ENCODE data around the gene PCNX4.

PCNX4 gene

GRCh38 chr14:60079723-60080122 lies 12.0 kb upstream of the PCNX4 start:
- TF ChIP-seq CTCF (conservative IDR thresholded peaks at IDR 0.05; ENCODE audit: control insufficient read depth, insufficient read depth, low read depth, low read length), result peak; percentile 13
- no peak for DNase-seq (ENCODE audit: low read depth)
- no peak overlapping the region for H3K4me3 ChIP-seq (ENCODE audit: control insufficient read depth, low read depth, low read length)

- H3K4me3 ChIP-seq (ENCODE audit: control insufficient read depth, low read depth, low read length), result no peak overlapping the region
- DNase-seq (ENCODE audit: low read depth), result peak; percentile 73
- TF ChIP-seq CTCF (conservative IDR thresholded peaks at IDR 0.05; ENCODE audit: control insufficient read depth, insufficient read depth, low read depth, low read length), result no peak
These were observed 6.6 kb upstream of the PCNX4 start for GRCh38 chr14:60085085-60085484.

DNA sequence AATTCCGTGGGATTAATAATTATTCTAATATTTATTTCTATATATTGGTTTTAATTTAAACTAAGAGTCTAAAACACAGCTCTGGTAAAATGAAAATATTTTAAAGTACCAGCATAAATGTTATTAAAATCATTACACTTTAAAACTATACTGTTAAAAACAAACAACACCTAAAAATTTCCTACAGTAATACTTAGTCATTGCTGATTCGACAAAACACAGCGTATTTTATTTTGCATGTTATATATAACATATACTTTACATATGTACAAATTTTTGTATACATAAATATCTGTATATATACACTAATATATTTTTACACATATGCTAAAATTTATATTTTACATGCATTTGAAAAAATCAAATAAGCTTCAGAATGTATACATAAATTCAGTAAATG lies 6.0 kb upstream of the PCNX4 start:
- H3K4me3 ChIP-seq (ENCODE audit: control insufficient read depth, low read depth, low read length), result no peak overlapping the region
- TF ChIP-seq CTCF (conservative IDR thresholded peaks at IDR 0.05; ENCODE audit: control insufficient read depth, insufficient read depth, low read depth, low read length), result no peak
- no peak for DNase-seq (ENCODE audit: low read depth)

GRCh38 chr14:60087668-60088067 lies 4.1 kb upstream of the PCNX4 start:
- no peak for TF ChIP-seq CTCF (conservative IDR thresholded peaks at IDR 0.05; ENCODE audit: control insufficient read depth, insufficient read depth, low read depth, low read length)
- no peak overlapping the region for H3K4me3 ChIP-seq (ENCODE audit: control insufficient read depth, low read depth, low read length)
- DNase-seq (ENCODE audit: low read depth), result no peak

- no peak overlapping the region for H3K4me3 ChIP-seq (ENCODE audit: control insufficient read depth, low read depth, low read length)
- no peak for TF ChIP-seq CTCF (conservative IDR thresholded peaks at IDR 0.05; ENCODE audit: control insufficient read depth, insufficient read depth, low read depth, low read length)
- DNase-seq (ENCODE audit: low read depth), result no peak
These were observed 2.5 kb upstream of the PCNX4 start for GRCh38 chr14:60089221-60089620.

DNA sequence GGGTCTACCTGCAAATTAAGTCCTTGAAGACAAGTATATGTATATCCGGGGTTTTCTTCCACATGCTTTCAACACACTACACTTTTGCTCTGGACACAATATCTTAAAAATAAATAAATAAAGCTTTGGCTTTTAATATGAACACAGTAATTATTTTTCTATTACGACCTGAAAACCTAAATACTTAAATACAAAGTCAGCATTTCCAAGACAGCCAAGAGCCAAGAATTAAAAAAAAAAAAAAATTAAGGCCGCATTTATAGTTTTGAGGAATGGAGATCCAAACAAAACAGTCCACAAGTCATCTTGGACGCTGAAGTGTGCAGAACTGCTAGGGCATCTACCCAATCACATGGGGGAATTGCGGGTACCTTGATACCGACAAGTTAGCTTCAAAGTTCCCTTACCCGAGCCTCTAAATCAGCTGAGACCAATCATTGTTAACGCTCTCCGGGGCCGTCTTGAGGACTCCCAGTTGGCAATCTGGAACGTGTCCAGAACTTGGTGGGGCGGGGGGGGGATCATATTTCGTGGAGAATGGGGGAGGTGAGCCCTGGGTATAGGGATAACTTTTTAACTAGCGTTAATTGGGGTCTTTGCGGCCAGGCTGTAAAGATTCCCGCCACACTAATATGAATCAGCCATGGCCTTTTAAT lies 731 bp upstream of the PCNX4 start:
- DNase-seq (ENCODE audit: low read depth), result peak; percentile 81
- TF ChIP-seq CTCF (conservative IDR thresholded peaks at IDR 0.05; ENCODE audit: control insufficient read depth, insufficient read depth, low read depth, low read length), result no peak
- H3K4me3 ChIP-seq (ENCODE audit: control insufficient read depth, low read depth, low read length), result peak overlapping the region; percentile 91

- no peak for TF ChIP-seq CTCF (conservative IDR thresholded peaks at IDR 0.05; ENCODE audit: control insufficient read depth, insufficient read depth, low read depth, low read length)
- H3K4me3 ChIP-seq (ENCODE audit: control insufficient read depth, low read depth, low read length), result peak overlapping the region; percentile 91
- peak; percentile 52 for DNase-seq (ENCODE audit: low read depth)
These were observed 800 bp downstream of the PCNX4 start for GRCh38 chr14:60092526-60092920.

Measured in fibroblast of mammary gland (primary cell).